HG02623 (cell line): ENCODE results near the gene PLCH1.
"Not testable (repeated sequence)": the region's sequence is repeated elsewhere in the genome, so short reads cannot be mapped to it uniquely, and the experiment has no call there.

Source experiments
- ATAC-seq: cut with Tn5 transposase; IDR thresholded peaks from one replicate; pipeline ENCODE4 v1.9.1; 2021; ENCODE audit warnings: moderate library complexity; ENCODE audit not compliant: unreplicated experiment

PLCH1 gene

GRCh38 chr3:155648013-155648591, 96.8 kb downstream of the PLCH1 start:
- ATAC-seq: no peak

- ATAC-seq: no peak
Measured at GRCh38 chr3:155647206-155647605, 97.7 kb downstream of the PLCH1 start.

GRCh38 chr3:155646669-155647068, 98.2 kb downstream of the PLCH1 start:
- no peak for ATAC-seq

GRCh38 chr3:155646128-155646527, 98.7 kb downstream of the PLCH1 start:
- ATAC-seq: no peak

- ATAC-seq: no peak
Measured at GRCh38 chr3:155643581-155644165, 101.2 kb downstream of the PLCH1 start.

GRCh38 chr3:155641956-155642355, 102.9 kb downstream of the PLCH1 start:
- ATAC-seq: no peak

GRCh38 chr3:155640098-155640497, 104.8 kb downstream of the PLCH1 start:
- no peak for ATAC-seq

- no peak for ATAC-seq
Measured at GRCh38 chr3:155639462-155640055, 105.3 kb downstream of the PLCH1 start.

- ATAC-seq: not testable (repeated sequence)
Measured at GRCh38 chr3:155638461-155638860, 106.4 kb downstream of the PLCH1 start.

- no peak for ATAC-seq
Measured at GRCh38 chr3:155637567-155637966, 107.3 kb downstream of the PLCH1 start.

- ATAC-seq: no peak
Measured at GRCh38 chr3:155635056-155635455, 109.8 kb downstream of the PLCH1 start.

- no peak for ATAC-seq
Measured at GRCh38 chr3:155634121-155634719, 110.7 kb downstream of the PLCH1 start.

GRCh38 chr3:155631323-155632019, 113.4 kb downstream of the PLCH1 start:
- no peak for ATAC-seq

- no peak for ATAC-seq
Measured at GRCh38 chr3:155629556-155629955, 115.3 kb downstream of the PLCH1 start.

- ATAC-seq: no peak
Measured at GRCh38 chr3:155629056-155629455, 115.8 kb downstream of the PLCH1 start.

- not testable (repeated sequence) for ATAC-seq
Measured at GRCh38 chr3:155622647-155623046, 122.2 kb downstream of the PLCH1 start.

GRCh38 chr3:155620552-155620951, 124.3 kb downstream of the PLCH1 start:
- ATAC-seq: not testable (repeated sequence)

GRCh38 chr3:155619118-155619915, 125.6 kb downstream of the PLCH1 start:
- ATAC-seq: no peak

GRCh38 chr3:155618543-155618942, 126.3 kb downstream of the PLCH1 start:
- no peak for ATAC-seq

GRCh38 chr3:155617346-155617925, 127.4 kb downstream of the PLCH1 start:
- ATAC-seq: no peak
